ENCODE measurements around the gene NMRAL1. TPM values are rescaled to one million over a fixed set of nuclear protein-coding genes. Genes with fewer than 3 reads are reported as not detected.
A peak's percentile ranks its signal among the peaks of the same experiment; 100 is the strongest.

The NMRAL1 gene
- total RNA-seq, 1 donor from 2014 or later, result 42.4 TPM

DNA sequence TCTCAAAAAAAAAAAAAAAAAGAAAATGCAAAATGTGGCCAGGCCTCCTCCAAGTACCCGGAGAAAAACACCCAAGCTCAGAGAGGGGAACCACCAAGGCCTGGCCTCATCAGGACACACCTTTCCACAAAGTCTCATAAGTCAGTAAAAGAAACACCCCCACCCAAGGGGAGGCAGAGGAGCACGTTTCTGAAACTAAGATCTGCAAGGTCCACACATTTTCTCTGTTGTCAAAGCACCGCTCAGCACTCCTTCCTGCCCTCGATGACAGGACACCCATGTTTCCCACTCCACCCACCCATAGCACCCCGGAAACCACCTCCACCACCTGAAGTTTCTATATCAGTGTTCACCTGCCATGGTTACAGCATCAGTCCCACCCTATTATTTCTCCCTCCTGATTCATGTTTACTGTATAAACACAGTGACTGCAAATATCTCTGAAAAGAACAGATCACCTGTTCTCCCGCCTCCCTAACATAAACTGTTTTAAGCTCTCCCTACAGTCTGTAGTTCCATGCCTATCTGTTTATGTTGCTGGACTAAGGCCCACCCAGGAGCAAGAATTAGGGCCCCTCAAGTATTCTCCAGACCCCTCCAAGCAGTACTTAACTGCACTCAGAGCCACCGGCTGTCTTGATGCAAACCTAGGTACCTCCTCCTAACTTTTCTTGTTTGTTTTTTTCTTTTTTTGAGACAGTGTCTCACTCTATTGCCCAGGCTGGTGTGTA, 60.1 kb downstream of the NMRAL1 start:
- no peaks in the 10 kb centered on the region for H3K9me3 Mint-ChIP-seq
- TF ChIP-seq, protein P1, sequence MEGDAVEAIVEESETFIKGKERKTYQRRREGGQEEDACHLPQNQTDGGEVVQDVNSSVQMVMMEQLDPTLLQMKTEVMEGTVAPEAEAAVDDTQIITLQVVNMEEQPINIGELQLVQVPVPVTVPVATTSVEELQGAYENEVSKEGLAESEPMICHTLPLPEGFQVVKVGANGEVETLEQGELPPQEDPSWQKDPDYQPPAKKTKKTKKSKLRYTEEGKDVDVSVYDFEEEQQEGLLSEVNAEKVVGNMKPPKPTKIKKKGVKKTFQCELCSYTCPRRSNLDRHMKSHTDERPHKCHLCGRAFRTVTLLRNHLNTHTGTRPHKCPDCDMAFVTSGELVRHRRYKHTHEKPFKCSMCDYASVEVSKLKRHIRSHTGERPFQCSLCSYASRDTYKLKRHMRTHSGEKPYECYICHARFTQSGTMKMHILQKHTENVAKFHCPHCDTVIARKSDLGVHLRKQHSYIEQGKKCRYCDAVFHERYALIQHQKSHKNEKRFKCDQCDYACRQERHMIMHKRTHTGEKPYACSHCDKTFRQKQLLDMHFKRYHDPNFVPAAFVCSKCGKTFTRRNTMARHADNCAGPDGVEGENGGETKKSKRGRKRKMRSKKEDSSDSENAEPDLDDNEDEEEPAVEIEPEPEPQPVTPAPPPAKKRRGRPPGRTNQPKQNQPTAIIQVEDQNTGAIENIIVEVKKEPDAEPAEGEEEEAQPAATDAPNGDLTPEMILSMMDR (IDR thresholded peaks at IDR 0.05), result no peak
- ChIA-PET POLR2A (interaction anchor here (1.5 to 1.7 kb wide), 2 partner anchors 63 to 107 kb away, joined by 4 to 6 read pairs; partner anchors contain the start of gene PAM16), CTCF (interaction anchor here (1.1 to 1.7 kb wide), 2 partner anchors 11 to 12 kb away, joined by 4 to 8 read pairs; no protein-coding TSS in a partner anchor)
- intact Hi-C loops (cut with micrococcal nuclease), result loop anchor here (1.0 to 5.0 kb wide), 2 partner anchors 107 to 433 kb away; partner anchors contain the start of genes GLYR1 and UBN1
- H3K4me3 Mint-ChIP-seq, result peak overlapping the region; percentile 91
- peaks cover 39% of the 10 kb centered on the region for H3K36me3 Mint-ChIP-seq (ENCODE audit: low read depth)
- DNase-seq (peak; percentile 29), ATAC-seq (ENCODE audit: low read depth) (peak; percentile 23)
- H3K27ac Mint-ChIP-seq, result peak overlapping the region; percentile 95
- H3K4me1 Mint-ChIP-seq, result peaks cover 36% of the 10 kb centered on the region
- no peaks in the 10 kb centered on the region for H3K27me3 Mint-ChIP-seq

DNA sequence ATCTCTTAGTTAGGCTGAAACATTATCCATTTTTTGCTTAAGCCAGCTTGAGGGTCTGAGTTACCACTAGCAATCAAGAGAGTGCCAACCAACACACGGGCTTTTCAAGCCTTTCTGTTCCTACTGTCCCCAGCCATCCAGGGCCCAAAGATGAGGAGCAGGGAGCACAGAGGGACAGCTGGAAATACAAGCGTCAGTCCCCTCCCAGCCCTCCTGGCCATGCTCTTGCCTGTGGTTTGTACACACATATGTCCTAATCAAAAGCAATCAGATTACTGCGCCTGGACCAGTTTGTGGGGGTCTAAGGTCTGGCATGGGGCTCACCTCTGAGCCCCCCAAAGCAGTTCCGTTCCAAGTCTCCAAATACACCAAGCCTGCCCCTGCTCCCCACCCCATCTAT, 61.6 kb downstream of the NMRAL1 start:
- H3K4me1 Mint-ChIP-seq, result peaks cover 36% of the 10 kb centered on the region
- no peak overlapping the region for H3K27ac Mint-ChIP-seq
- DNase-seq (no peak), ATAC-seq (ENCODE audit: low read depth) (no peak)
- intact Hi-C loops (cut with micrococcal nuclease), result loop anchor here (5.0 kb wide), 1 partner anchor 434 kb away; the partner anchor contains the start of genes GLYR1 and UBN1
- peaks cover 50% of the 10 kb centered on the region for H3K36me3 Mint-ChIP-seq (ENCODE audit: low read depth)
- ChIA-PET CTCF (interaction anchor here (4.0 kb wide), 1 partner anchor 10 kb away, joined by 17 read pairs; no protein-coding TSS in a partner anchor), POLR2A (interaction anchor here (0.6 kb wide), 2 partner anchors 10 to 1944 kb away, joined by 4 to 5 read pairs; no protein-coding TSS in a partner anchor)
- TF ChIP-seq, protein P1 (IDR thresholded peaks at IDR 0.05), result no peak
- H3K4me3 Mint-ChIP-seq, result no peak overlapping the region
- no peaks in the 10 kb centered on the region for H3K9me3 Mint-ChIP-seq
- H3K27me3 Mint-ChIP-seq, result no peaks in the 10 kb centered on the region

DNA sequence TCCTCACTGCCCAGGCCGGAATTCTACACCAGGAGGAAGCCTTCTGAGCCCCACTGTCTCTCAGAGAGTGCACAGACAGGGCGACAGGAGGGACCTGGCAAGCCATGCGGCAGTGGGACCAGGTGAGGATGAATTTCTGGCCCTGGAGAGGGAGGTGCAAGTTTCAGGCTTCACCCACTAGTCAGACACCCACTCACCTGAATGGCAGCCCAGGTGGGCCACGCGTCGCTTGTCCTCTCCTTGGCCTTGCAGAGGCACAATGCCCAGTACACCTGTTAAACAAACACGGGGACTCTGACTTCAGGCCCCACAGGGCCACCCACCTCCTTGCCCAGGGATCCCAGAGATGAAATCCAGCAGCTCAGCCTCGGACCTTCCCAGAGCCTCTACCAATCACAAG, 62.3 kb downstream of the NMRAL1 start:
- no peaks in the 10 kb centered on the region for H3K27me3 Mint-ChIP-seq
- peaks cover 53% of the 10 kb centered on the region for H3K36me3 Mint-ChIP-seq (ENCODE audit: low read depth)
- ChIA-PET CTCF (interaction anchor here (4.0 kb wide), 1 partner anchor 10 kb away, joined by 17 read pairs; no protein-coding TSS in a partner anchor), POLR2A (interaction anchor here (0.6 kb wide), 2 partner anchors 9 to 1944 kb away, joined by 4 to 5 read pairs; no protein-coding TSS in a partner anchor)
- ATAC-seq (ENCODE audit: low read depth) (no peak), DNase-seq (no peak)
- H3K27ac Mint-ChIP-seq, result no peak overlapping the region
- H3K9me3 Mint-ChIP-seq, result no peaks in the 10 kb centered on the region
- no peak overlapping the region for H3K4me3 Mint-ChIP-seq
- H3K4me1 Mint-ChIP-seq, result peaks cover 34% of the 10 kb centered on the region
- intact Hi-C loops (cut with micrococcal nuclease), result loop anchor here (5.0 kb wide), 1 partner anchor 435 kb away; the partner anchor contains the start of genes GLYR1 and UBN1
- TF ChIP-seq, protein P1 (IDR thresholded peaks at IDR 0.05), result no peak

Other genes starting within 250 kb of the NMRAL1 start
- not detected in 2 replicates for gene SRL, start 232.5 kb downstream of the NMRAL1 start, total RNA-seq
- gene TFAP4, start 201.6 kb downstream of the NMRAL1 start, total RNA-seq, result 16.7 and 18.1 TPM in 2 replicates
- gene GLIS2, start 158.6 kb downstream of the NMRAL1 start, total RNA-seq, result not detected in 2 replicates
- 42.4 and 58.1 TPM in 2 replicates for gene PAM16, start 123.3 kb downstream of the NMRAL1 start, total RNA-seq
- gene VASN, start 102.8 kb downstream of the NMRAL1 start, total RNA-seq, result 0.11 and 0.15 TPM in 2 replicates
- gene CORO7, start 58.0 kb downstream of the NMRAL1 start, total RNA-seq, result 74.6 and 86.6 TPM in 2 replicates
- gene DNAJA3, start 48.8 kb downstream of the NMRAL1 start, total RNA-seq, result 55.3 and 62.6 TPM in 2 replicates
- gene HMOX2, start 1.8 kb upstream of the NMRAL1 start, total RNA-seq, result 30.8 and 32.1 TPM in 2 replicates
- 12.5 and 12.9 TPM in 2 replicates for gene CDIP1, start 64.1 kb upstream of the NMRAL1 start, total RNA-seq
- 0.13 and 0.15 TPM in 2 replicates for gene C16orf96, start 81.7 kb upstream of the NMRAL1 start, total RNA-seq
- gene UBALD1, start 140.3 kb upstream of the NMRAL1 start, total RNA-seq, result 17.2 and 23.4 TPM in 2 replicates
- gene MGRN1, start 150.2 kb upstream of the NMRAL1 start, total RNA-seq, result 69.6 and 88.6 TPM in 2 replicates
- gene NUDT16L1, start 218.9 kb upstream of the NMRAL1 start, total RNA-seq, result 32.0 and 32.9 TPM in 2 replicates

Data from activated B cell treated with CpG ODN at 0.5 μM for 24 hours (primary cell).